Measurements from ENCODE around the gene RGCC. TPM values are rescaled to one million over a fixed set of nuclear protein-coding genes. Genes with fewer than 3 reads are reported as not detected.

Gene RGCC
- total and polyA plus RNA-seq, 9 donors: 1.7 to 62.2 (median 5.2) TPM

DNA sequence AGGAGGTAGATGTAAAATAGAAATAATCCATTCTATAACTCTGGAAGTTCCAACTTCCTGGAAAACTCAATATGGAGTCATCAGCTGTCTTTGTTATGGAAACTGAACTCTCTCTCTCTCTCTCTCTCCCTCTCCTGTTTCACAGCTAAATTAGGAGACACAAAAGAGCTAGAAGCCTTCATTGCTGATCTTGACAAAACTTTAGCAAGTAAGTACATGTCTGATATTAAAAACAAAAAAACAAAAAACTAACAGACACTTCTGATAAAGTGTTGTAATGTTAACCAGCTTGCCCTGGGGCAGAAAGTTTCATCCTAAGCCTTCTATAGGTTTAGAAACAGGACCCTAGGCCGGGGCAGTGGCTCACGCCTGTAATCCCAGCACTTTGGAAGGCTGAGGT is 11.3 kb downstream of the RGCC start:
- 97 to 99% (median 98%) methylated on average over 2 of the region's 2 CpGs for whole genome bisulfite sequencing, 3 donors
- H3K27ac ChIP-seq: no peak overlapping the region
- no peak for TF ChIP-seq POLR2A (IDR thresholded peaks at IDR 0.05)
- TF ChIP-seq, protein P1, sequence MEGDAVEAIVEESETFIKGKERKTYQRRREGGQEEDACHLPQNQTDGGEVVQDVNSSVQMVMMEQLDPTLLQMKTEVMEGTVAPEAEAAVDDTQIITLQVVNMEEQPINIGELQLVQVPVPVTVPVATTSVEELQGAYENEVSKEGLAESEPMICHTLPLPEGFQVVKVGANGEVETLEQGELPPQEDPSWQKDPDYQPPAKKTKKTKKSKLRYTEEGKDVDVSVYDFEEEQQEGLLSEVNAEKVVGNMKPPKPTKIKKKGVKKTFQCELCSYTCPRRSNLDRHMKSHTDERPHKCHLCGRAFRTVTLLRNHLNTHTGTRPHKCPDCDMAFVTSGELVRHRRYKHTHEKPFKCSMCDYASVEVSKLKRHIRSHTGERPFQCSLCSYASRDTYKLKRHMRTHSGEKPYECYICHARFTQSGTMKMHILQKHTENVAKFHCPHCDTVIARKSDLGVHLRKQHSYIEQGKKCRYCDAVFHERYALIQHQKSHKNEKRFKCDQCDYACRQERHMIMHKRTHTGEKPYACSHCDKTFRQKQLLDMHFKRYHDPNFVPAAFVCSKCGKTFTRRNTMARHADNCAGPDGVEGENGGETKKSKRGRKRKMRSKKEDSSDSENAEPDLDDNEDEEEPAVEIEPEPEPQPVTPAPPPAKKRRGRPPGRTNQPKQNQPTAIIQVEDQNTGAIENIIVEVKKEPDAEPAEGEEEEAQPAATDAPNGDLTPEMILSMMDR (IDR thresholded peaks at IDR 0.05): no peak
- no peak for TF ChIP-seq EP300 (IDR thresholded peaks at IDR 0.05)
- intact Hi-C loops (cut with DNase I): no loop called here
- H3K27me3 ChIP-seq: no peaks in the 10 kb centered on the region
- H3K36me3 ChIP-seq: no peaks in the 10 kb centered on the region
- DNase-seq: no peak
- H3K4me1 ChIP-seq (ENCODE audit: insufficient read depth): no peaks in the 10 kb centered on the region
- H3K9me3 ChIP-seq: no peaks in the 10 kb centered on the region
- no peak overlapping the region for H3K4me3 ChIP-seq

DNA sequence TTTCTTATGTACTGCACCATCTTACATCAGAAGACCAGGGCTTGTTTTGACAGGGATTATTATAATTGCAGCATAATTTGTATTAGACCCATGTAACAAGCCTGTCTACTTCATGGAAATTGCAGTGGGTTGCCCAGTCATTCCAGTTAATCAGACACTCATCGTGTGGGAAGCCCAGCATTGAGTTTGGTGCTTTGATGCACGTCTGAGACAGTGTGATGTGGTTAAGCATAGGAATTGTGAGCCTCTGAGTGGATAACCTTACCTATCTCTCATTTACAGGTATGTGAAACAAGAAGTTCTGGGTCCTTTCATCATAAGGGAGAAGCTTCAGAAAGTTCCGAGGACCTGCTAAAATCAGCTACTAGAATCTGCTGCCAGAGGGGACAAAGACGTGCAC is 12.8 kb downstream of the RGCC start:
- H3K9me3 ChIP-seq: no peaks in the 10 kb centered on the region
- H3K4me1 ChIP-seq (ENCODE audit: insufficient read depth): no peaks in the 10 kb centered on the region
- no peaks in the 10 kb centered on the region for H3K27me3 ChIP-seq
- H3K4me3 ChIP-seq: no peak overlapping the region
- WGBS, 3 donors: 85 to 87% (median 86%) methylated on average over 4 of the region's 4 CpGs
- intact Hi-C loops (cut with DNase I): no loop called here
- H3K36me3 ChIP-seq: no peaks in the 10 kb centered on the region
- H3K27ac ChIP-seq: no peak overlapping the region
- DNase-seq: no peak
- TF ChIP-seq, protein P1 (IDR thresholded peaks at IDR 0.05): no peak
- no peak for TF ChIP-seq EP300 (IDR thresholded peaks at IDR 0.05)

DNA sequence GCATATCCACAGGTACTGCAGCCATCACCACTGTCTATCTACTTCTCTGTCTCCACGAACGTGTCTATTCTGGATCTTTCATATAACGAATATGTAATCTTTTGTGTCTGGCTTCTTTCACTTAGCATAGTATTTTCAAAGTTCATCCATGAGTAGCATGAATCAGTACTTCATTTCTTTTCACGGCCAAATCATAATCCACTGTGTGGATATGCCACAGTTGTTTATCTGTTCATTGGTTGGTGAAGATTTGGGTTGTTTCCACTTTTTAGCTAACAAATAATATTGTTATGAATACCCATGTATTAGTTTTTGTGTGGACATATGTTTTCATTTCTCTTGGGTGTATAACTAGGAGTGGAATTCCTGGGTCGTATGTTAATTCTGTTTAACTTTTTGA is 14.4 kb downstream of the RGCC start:
- H3K27me3 ChIP-seq: no peaks in the 10 kb centered on the region
- intact Hi-C loops (cut with DNase I): no loop called here
- H3K4me3 ChIP-seq: no peak overlapping the region
- H3K27ac ChIP-seq: no peak overlapping the region
- WGBS, 3 donors: 79 to 86% (median 85%) methylated on average over 5 of the region's 5 CpGs
- no peaks in the 10 kb centered on the region for H3K4me1 ChIP-seq (ENCODE audit: insufficient read depth)
- H3K36me3 ChIP-seq: no peaks in the 10 kb centered on the region
- no peak for DNase-seq
- no peaks in the 10 kb centered on the region for H3K9me3 ChIP-seq
- TF ChIP-seq, protein P1 (IDR thresholded peaks at IDR 0.05): no peak
- TF ChIP-seq EP300 (IDR thresholded peaks at IDR 0.05): no peak
- no peak for TF ChIP-seq POLR2A (IDR thresholded peaks at IDR 0.05)

DNA sequence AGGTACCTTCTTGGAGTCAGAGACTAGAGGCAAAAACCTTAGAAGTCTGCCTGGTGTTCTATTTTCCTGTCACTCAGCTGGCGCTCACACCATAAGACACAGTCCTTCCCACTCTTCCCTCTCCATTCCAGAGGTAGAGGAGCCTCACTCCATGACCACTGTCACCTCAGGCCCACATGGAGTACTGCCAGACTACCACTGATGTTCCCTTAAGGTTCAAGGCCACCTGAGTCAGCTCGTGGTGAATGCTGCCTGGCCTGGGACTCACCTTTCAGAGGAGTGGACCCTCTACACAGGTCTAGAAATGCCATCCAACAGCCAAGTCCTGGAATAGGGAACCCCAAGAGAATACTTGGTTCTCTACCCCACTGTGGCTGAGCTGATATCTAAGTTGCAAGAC is 29.9 kb downstream of the RGCC start:
- H3K9me3 ChIP-seq: no peaks in the 10 kb centered on the region
- no peak for TF ChIP-seq POLR2A (IDR thresholded peaks at IDR 0.05)
- TF ChIP-seq, protein P1 (IDR thresholded peaks at IDR 0.05): no peak
- no peak for TF ChIP-seq EP300 (IDR thresholded peaks at IDR 0.05)
- H3K4me1 ChIP-seq (ENCODE audit: insufficient read depth): no peaks in the 10 kb centered on the region
- intact Hi-C loops (cut with DNase I): no loop called here
- H3K36me3 ChIP-seq: no peaks in the 10 kb centered on the region
- no peak for DNase-seq
- H3K27ac ChIP-seq: no peak overlapping the region
- no peak overlapping the region for H3K4me3 ChIP-seq
- WGBS, 3 donors: 55 to 61% (median 58%) methylated on average over 2 of the region's 2 CpGs
- H3K27me3 ChIP-seq: no peaks in the 10 kb centered on the region

DNA sequence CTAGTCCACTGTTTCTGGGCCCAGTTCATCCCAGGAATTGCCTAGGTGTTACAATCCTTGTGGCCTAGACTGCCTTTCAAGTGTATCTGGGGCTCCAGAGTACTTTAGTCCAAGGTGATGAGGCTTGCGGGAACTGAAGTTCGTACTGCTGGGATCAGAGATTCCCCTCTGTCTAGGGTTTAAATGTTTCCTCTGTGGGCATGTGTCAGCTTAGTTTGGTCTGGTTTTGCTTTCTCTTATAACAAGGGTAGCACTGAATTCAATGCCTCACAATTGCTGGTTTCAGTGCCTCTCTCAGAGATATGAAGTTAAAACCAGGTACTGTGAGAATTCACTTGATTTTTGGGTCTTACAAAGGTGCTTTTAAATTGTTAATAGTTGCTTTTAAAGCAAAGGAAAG is 30.8 kb downstream of the RGCC start:
- TF ChIP-seq EP300 (IDR thresholded peaks at IDR 0.05) (no peak), POLR2A (IDR thresholded peaks at IDR 0.05) (no peak)
- TF ChIP-seq, protein P1 (IDR thresholded peaks at IDR 0.05): no peak
- no peaks in the 10 kb centered on the region for H3K27me3 ChIP-seq
- no peaks in the 10 kb centered on the region for H3K9me3 ChIP-seq
- no peak for DNase-seq
- WGBS, 3 donors: 94 to 98% (median 97%) methylated on average over 2 of the region's 2 CpGs
- no peaks in the 10 kb centered on the region for H3K36me3 ChIP-seq
- no peak overlapping the region for H3K27ac ChIP-seq
- no peak overlapping the region for H3K4me3 ChIP-seq
- no peaks in the 10 kb centered on the region for H3K4me1 ChIP-seq (ENCODE audit: insufficient read depth)
- intact Hi-C loops (cut with DNase I): no loop called here
